Measurements from ENCODE around the gene PHKA2.

Gene PHKA2

DNA sequence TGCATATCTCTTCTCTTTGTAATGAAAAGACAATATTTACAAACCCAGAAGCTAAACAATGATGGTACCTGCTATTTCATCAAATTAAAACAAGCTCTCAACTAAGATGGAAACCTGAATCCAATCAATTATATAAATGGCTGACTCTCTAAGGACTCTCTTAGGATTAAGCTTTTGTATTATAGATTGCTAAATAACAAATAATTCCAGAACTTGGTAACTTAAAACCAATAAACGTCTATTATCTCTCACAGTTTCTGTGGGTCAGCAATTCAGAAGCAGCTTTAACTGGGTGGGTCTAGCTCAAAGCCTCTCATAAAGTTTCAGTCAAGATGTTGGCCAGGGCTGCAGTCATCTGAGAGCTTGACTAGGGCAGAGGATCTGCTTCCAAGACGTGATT lies 12.4 kb downstream of the PHKA2 start:
- no peak overlapping the region for H3K4me3 ChIP-seq (ENCODE audit: low read length)
- peaks cover 13% of the 10 kb centered on the region for H3K9me3 ChIP-seq (ENCODE audit: control insufficient read depth, low read depth, low read length)
- no peak overlapping the region for H3K27ac ChIP-seq (ENCODE audit: low read length)
- no peaks in the 10 kb centered on the region for H3K4me1 ChIP-seq (ENCODE audit: control insufficient read depth, low read depth, low read length)
- H3K27me3 ChIP-seq (ENCODE audit: control insufficient read depth, insufficient read depth, low read length), result no peaks in the 10 kb centered on the region
- no peaks in the 10 kb centered on the region for H3K36me3 ChIP-seq (ENCODE audit: control insufficient read depth, low read depth, low read length)
- no peak overlapping the region for H3K9ac ChIP-seq (ENCODE audit: low read length)

DNA sequence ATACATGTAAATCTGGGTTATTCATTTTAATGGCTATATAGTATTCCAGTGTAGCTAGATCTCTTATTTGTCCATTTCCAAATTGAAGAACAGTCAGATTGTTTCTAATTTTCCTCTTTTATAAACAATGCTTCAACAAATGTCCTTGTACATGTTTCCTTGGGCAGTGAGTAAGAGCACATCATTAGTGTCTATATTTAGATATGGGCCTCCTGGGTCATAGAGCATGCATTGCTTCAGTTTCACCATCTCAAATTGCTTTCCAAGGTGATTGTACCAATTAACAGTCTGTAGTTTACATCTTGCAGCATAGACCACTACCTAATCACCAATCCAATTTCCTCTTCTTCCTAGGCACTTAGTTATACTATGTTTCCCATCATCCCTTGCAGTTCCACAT lies 13.4 kb downstream of the PHKA2 start:
- Histone ChIP-seq H3K27me3 (ENCODE audit: control insufficient read depth, insufficient read depth, low read length) (no peaks in the 10 kb centered on the region), H3K9ac (ENCODE audit: low read length) (no peak overlapping the region), H3K27ac (ENCODE audit: low read length) (no peak overlapping the region), H3K36me3 (ENCODE audit: control insufficient read depth, low read depth, low read length) (no peaks in the 10 kb centered on the region), H3K4me3 (ENCODE audit: low read length) (no peak overlapping the region), H3K9me3 (ENCODE audit: control insufficient read depth, low read depth, low read length) (peaks cover 13% of the 10 kb centered on the region), H3K4me1 (ENCODE audit: control insufficient read depth, low read depth, low read length) (no peaks in the 10 kb centered on the region)

DNA sequence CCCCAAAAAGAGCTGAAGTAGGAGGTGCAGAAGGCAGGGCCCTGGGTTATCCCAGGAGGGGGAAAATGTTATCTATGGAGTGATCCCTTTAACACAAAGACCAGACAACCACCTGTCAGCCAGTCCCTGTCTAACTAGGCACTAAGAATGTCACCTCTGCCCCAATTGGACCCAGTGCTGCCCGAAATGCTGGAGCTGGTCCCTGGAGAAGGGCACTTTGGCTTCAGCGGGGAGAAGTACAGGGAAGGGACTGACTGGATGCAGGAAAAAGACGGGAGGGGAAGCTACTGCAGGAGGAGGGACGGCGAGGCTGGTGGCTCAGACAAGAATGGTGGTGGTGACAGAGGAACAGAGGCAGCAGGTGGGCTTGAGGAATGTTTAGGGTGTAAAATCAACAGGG lies 17.3 kb downstream of the PHKA2 start:
- Histone ChIP-seq H3K27me3 (ENCODE audit: control insufficient read depth, insufficient read depth, low read length) (no peaks in the 10 kb centered on the region), H3K4me3 (ENCODE audit: low read length) (no peak overlapping the region), H3K36me3 (ENCODE audit: control insufficient read depth, low read depth, low read length) (no peaks in the 10 kb centered on the region), H3K27ac (ENCODE audit: low read length) (no peak overlapping the region), H3K9ac (ENCODE audit: low read length) (no peak overlapping the region), H3K9me3 (ENCODE audit: control insufficient read depth, low read depth, low read length) (peaks cover 4% of the 10 kb centered on the region), H3K4me1 (ENCODE audit: control insufficient read depth, low read depth, low read length) (no peaks in the 10 kb centered on the region)

DNA sequence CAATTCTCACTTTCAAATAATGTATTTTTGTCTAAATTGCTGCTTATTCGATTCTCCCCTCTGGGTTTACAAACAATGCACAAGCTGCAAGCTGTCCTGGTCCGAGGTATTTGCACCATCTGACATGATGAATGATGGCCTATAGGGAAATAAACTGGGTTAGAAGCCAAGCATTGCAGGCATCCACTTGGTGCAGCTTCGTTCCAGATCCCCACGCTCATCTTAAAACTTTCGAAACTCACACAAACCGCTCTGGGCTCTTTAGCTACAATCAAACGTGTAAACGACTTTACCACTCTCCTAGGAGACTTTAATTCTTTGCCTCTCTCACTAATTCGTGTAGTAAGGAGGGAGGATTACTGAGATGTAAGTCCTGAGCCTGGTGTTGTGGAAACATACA lies 19.0 kb downstream of the PHKA2 start:
- H3K36me3 ChIP-seq (ENCODE audit: control insufficient read depth, low read depth, low read length), result no peaks in the 10 kb centered on the region
- no peaks in the 10 kb centered on the region for H3K4me1 ChIP-seq (ENCODE audit: control insufficient read depth, low read depth, low read length)
- no peak overlapping the region for H3K4me3 ChIP-seq (ENCODE audit: low read length)
- no peak overlapping the region for H3K27ac ChIP-seq (ENCODE audit: low read length)
- H3K27me3 ChIP-seq (ENCODE audit: control insufficient read depth, insufficient read depth, low read length), result no peaks in the 10 kb centered on the region
- H3K9me3 ChIP-seq (ENCODE audit: control insufficient read depth, low read depth, low read length), result peaks cover 4% of the 10 kb centered on the region
- H3K9ac ChIP-seq (ENCODE audit: low read length), result no peak overlapping the region

DNA sequence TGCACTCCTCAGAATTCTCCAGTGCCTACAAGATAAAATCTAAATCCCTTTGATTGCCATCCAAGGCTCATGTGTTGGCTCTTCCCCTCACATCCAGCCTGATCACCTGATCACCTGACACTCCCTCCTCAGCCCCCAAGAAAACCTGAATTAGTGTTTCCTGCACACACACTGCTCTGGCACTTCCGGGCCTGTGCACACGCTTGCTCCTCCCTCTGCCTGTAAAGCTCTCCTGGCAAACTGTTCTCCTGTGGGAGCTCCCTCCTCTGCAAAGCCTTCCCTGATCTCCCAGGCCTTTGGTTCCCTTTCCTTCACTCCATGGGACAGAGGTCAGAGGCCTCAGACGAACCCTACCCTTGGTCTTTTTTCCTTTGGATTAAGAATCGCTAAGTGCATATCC lies 19.9 kb downstream of the PHKA2 start:
- H3K36me3 ChIP-seq (ENCODE audit: control insufficient read depth, low read depth, low read length), result no peaks in the 10 kb centered on the region
- H3K27ac ChIP-seq (ENCODE audit: low read length), result no peak overlapping the region
- no peaks in the 10 kb centered on the region for H3K4me1 ChIP-seq (ENCODE audit: control insufficient read depth, low read depth, low read length)
- no peak overlapping the region for H3K4me3 ChIP-seq (ENCODE audit: low read length)
- no peak overlapping the region for H3K9ac ChIP-seq (ENCODE audit: low read length)
- H3K27me3 ChIP-seq (ENCODE audit: control insufficient read depth, insufficient read depth, low read length), result no peaks in the 10 kb centered on the region
- peaks cover 9% of the 10 kb centered on the region for H3K9me3 ChIP-seq (ENCODE audit: control insufficient read depth, low read depth, low read length)

DNA sequence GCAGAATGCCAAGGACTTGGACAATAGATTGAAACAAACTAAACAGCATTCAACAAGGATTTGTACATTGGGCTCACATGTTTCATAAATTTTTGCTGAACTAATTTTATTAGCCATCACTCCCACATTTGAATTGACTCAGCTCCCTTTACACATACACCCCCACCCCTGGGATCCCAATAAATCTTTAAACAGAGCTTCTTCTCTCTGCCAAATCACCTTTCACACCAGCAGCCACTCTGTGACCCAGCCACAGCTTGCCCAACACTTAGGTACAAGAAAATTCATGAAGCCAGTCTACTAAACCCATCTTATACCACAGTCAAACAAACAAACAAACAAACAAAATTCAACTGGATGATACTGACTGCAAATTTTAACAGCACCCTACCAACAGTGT lies 21.6 kb downstream of the PHKA2 start:
- Histone ChIP-seq H3K27me3 (ENCODE audit: control insufficient read depth, insufficient read depth, low read length) (no peaks in the 10 kb centered on the region), H3K4me3 (ENCODE audit: low read length) (no peak overlapping the region), H3K36me3 (ENCODE audit: control insufficient read depth, low read depth, low read length) (no peaks in the 10 kb centered on the region), H3K4me1 (ENCODE audit: control insufficient read depth, low read depth, low read length) (no peaks in the 10 kb centered on the region), H3K9me3 (ENCODE audit: control insufficient read depth, low read depth, low read length) (peaks cover 11% of the 10 kb centered on the region), H3K9ac (ENCODE audit: low read length) (no peak overlapping the region), H3K27ac (ENCODE audit: low read length) (no peak overlapping the region)

DNA sequence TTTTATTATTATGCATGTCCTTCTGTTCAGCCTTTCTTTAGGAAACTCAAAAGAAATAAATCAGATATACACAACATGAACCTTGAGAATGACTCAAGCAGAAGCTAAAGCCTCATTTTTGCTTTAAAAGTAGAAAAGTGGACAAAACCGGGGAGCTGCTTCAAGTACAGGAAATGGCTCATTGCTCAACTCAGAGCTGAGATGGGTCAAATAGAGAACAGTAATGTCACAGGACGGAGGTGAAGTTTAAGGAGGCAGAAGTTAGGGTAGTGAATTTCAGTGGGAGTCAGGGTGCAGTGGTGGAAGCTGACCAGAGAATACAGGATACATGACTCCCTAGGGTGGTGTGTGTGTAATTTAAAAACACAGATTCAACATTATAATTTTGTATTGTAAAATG lies 22.2 kb downstream of the PHKA2 start:
- peaks cover 12% of the 10 kb centered on the region for H3K9me3 ChIP-seq (ENCODE audit: control insufficient read depth, low read depth, low read length)
- H3K9ac ChIP-seq (ENCODE audit: low read length), result no peak overlapping the region
- no peak overlapping the region for H3K4me3 ChIP-seq (ENCODE audit: low read length)
- H3K4me1 ChIP-seq (ENCODE audit: control insufficient read depth, low read depth, low read length), result no peaks in the 10 kb centered on the region
- H3K27me3 ChIP-seq (ENCODE audit: control insufficient read depth, insufficient read depth, low read length), result no peaks in the 10 kb centered on the region
- H3K27ac ChIP-seq (ENCODE audit: low read length), result no peak overlapping the region
- H3K36me3 ChIP-seq (ENCODE audit: control insufficient read depth, low read depth, low read length), result no peaks in the 10 kb centered on the region

DNA sequence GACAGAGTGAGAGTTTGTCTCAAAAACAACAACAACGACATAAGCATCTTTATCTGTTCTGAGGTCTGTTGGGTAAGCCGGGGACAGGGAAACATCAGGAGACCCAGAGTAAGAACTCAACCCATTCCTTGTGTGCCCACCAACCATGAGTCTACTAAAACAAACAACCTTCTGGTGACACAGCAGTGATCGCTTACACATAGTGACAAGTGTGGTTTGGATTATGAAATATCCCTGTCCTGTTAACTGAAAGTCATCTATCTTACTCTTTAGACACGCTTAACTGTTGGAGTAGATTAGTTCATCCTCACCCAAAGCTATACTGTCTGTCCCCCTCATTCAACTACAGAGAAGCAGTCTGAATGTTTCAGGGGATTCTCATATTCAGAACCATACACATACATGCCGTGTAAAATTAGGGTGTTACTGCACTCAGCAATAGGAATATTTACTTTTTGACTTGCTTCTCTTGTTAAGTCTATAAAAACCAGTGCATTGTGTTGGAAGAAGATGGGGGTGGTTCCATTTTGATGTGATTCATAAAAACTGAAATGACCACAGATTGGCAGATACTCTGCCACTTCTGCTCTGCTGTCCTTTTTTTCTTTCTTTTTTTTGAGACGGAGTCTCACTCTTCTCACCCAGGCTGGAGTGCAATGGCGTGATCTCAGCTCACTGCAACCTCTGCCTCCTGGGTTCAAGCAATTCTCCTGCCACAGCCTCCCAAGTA lies 27.4 kb downstream of the PHKA2 start:
- Histone ChIP-seq H3K9me3 (ENCODE audit: control insufficient read depth, low read depth, low read length) (peaks cover 19% of the 10 kb centered on the region), H3K27ac (ENCODE audit: low read length) (no peak overlapping the region), H3K36me3 (ENCODE audit: control insufficient read depth, low read depth, low read length) (no peaks in the 10 kb centered on the region), H3K4me1 (ENCODE audit: control insufficient read depth, low read depth, low read length) (no peaks in the 10 kb centered on the region), H3K4me3 (ENCODE audit: low read length) (no peak overlapping the region), H3K9ac (ENCODE audit: low read length) (no peak overlapping the region), H3K27me3 (ENCODE audit: control insufficient read depth, insufficient read depth, low read length) (no peaks in the 10 kb centered on the region)

DNA sequence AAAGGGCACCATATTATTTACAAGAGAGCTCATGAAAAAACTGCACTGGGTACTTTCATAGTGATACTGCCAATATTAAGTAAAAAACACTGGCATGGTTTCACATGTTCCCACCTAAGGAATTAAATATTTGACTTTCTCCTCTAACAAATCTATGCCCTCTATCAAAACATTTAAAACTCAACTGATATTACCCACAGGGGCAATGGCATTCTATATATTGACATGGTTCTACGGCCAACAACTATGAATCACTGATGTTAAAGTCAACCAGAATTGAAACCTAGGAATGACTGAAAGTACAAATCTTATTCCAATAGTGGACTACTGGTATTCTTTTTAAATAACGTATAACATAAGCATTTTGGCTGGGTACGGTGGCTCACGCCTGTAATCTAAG lies 28.2 kb downstream of the PHKA2 start:
- no peaks in the 10 kb centered on the region for H3K4me1 ChIP-seq (ENCODE audit: control insufficient read depth, low read depth, low read length)
- no peak overlapping the region for H3K9ac ChIP-seq (ENCODE audit: low read length)
- H3K4me3 ChIP-seq (ENCODE audit: low read length), result no peak overlapping the region
- H3K27me3 ChIP-seq (ENCODE audit: control insufficient read depth, insufficient read depth, low read length), result no peaks in the 10 kb centered on the region
- no peak overlapping the region for H3K27ac ChIP-seq (ENCODE audit: low read length)
- no peaks in the 10 kb centered on the region for H3K36me3 ChIP-seq (ENCODE audit: control insufficient read depth, low read depth, low read length)
- peaks cover 18% of the 10 kb centered on the region for H3K9me3 ChIP-seq (ENCODE audit: control insufficient read depth, low read depth, low read length)

DNA sequence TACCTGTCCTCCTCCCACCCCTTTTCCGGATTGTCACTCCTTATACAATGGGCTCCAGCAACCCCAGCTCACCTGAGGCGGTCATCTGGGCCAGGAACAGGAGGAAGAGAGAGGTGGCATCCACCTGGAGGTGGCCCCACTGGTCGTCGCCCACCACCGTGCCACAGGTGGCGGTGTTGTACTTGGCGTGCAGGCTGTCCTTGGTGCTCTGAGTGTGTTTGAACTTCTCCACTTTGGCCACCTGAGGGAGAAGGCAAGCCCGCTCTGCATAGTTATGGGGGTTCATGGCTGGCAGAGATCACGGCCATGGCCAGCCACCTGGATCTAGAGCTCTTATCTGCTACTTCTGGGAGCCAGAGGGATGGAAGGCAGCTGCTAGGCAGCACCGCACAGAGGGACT lies 32.9 kb downstream of the PHKA2 start:
- no peak overlapping the region for H3K27ac ChIP-seq (ENCODE audit: low read length)
- no peaks in the 10 kb centered on the region for H3K27me3 ChIP-seq (ENCODE audit: control insufficient read depth, insufficient read depth, low read length)
- H3K9me3 ChIP-seq (ENCODE audit: control insufficient read depth, low read depth, low read length), result peaks cover 16% of the 10 kb centered on the region
- H3K4me3 ChIP-seq (ENCODE audit: low read length), result no peak overlapping the region
- no peak overlapping the region for H3K9ac ChIP-seq (ENCODE audit: low read length)
- no peaks in the 10 kb centered on the region for H3K4me1 ChIP-seq (ENCODE audit: control insufficient read depth, low read depth, low read length)
- no peaks in the 10 kb centered on the region for H3K36me3 ChIP-seq (ENCODE audit: control insufficient read depth, low read depth, low read length)

DNA sequence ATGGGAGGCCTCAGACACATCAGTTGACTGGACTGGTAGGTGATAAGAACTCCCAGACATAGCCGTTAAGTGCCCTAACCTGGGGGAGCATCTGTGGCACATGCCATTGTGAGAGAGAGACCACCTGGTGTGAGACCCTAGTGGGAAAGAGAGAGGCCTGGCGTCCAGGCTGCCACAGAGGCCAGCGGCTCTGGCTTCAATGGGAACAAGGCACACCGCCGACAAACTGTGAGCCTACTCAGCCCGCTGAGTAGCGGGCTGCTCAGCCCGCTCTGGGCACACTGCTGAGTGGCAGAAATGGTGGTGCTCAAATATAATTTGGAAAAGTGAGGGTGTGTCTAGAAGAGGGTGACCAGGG lies 34.0 kb downstream of the PHKA2 start:
- Histone ChIP-seq H3K27me3 (ENCODE audit: control insufficient read depth, insufficient read depth, low read length) (no peaks in the 10 kb centered on the region), H3K36me3 (ENCODE audit: control insufficient read depth, low read depth, low read length) (no peaks in the 10 kb centered on the region), H3K4me1 (ENCODE audit: control insufficient read depth, low read depth, low read length) (no peaks in the 10 kb centered on the region), H3K9me3 (ENCODE audit: control insufficient read depth, low read depth, low read length) (peaks cover 16% of the 10 kb centered on the region), H3K27ac (ENCODE audit: low read length) (no peak overlapping the region), H3K4me3 (ENCODE audit: low read length) (no peak overlapping the region), H3K9ac (ENCODE audit: low read length) (no peak overlapping the region)

DNA sequence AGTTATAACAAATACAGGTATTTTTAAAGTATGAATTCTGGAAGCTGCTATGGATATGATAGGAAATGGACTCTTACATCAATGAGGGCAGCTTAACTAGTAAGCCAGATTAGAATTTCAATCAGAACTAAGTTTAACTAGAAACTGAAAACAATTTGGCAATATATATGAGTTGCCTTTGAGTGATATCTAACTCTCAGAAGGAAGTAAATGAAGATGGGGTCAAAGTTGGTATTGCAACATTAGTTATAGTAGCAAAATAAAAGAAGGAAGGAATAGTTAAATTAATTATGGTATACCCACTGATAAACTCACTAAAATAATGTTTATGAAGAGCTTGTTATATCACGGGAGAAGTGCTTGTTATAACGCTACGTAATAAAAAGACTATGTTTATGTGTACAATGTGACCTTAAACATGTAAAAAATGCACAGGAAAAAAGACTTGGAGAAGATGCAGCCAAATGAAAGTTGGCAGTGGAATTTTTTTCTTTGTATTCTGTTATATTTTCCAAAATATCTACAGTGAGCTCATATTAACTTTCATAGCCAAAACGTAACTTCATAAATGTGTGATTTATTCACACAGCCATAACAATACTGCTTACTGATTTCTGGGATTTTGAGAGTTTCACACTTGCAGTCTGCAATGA lies 34.5 kb downstream of the PHKA2 start:
- no peaks in the 10 kb centered on the region for H3K4me1 ChIP-seq (ENCODE audit: control insufficient read depth, low read depth, low read length)
- H3K36me3 ChIP-seq (ENCODE audit: control insufficient read depth, low read depth, low read length), result peaks cover 3% of the 10 kb centered on the region
- no peaks in the 10 kb centered on the region for H3K27me3 ChIP-seq (ENCODE audit: control insufficient read depth, insufficient read depth, low read length)
- H3K9me3 ChIP-seq (ENCODE audit: control insufficient read depth, low read depth, low read length), result peaks cover 20% of the 10 kb centered on the region
- H3K27ac ChIP-seq (ENCODE audit: low read length), result no peak overlapping the region
- H3K9ac ChIP-seq (ENCODE audit: low read length), result no peak overlapping the region
- no peak overlapping the region for H3K4me3 ChIP-seq (ENCODE audit: low read length)

Measured in iPS-18a (cell line).